ENCODE measurements around the gene DHRS7B.
A peak's percentile ranks its signal among the peaks of the same experiment; 100 is the strongest.

DHRS7B gene

GRCh38 chr17:21157586-21158370 is 31.0 kb downstream of the DHRS7B start:
- DNase-seq (ENCODE audit: low spot score): no peak

DNA sequence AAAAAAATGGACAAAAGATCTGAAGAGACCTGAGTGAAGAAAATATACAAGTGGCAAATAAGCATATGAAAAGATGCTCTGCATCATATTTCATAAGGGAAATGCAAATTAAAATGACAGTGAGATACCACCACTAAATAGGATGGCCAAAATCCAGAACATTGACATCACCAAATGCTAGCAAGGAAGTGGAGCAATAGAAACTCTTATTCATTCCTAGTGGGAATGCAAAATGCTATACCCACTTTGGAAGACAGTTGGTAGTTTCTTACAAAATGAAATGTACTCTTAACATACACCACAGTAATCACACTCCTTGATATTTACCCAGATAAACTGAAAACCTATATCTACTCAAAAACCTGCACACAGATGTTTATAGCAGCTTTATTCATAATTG is 33.6 kb downstream of the DHRS7B start:
- no peak for DNase-seq (ENCODE audit: low spot score)

DNA sequence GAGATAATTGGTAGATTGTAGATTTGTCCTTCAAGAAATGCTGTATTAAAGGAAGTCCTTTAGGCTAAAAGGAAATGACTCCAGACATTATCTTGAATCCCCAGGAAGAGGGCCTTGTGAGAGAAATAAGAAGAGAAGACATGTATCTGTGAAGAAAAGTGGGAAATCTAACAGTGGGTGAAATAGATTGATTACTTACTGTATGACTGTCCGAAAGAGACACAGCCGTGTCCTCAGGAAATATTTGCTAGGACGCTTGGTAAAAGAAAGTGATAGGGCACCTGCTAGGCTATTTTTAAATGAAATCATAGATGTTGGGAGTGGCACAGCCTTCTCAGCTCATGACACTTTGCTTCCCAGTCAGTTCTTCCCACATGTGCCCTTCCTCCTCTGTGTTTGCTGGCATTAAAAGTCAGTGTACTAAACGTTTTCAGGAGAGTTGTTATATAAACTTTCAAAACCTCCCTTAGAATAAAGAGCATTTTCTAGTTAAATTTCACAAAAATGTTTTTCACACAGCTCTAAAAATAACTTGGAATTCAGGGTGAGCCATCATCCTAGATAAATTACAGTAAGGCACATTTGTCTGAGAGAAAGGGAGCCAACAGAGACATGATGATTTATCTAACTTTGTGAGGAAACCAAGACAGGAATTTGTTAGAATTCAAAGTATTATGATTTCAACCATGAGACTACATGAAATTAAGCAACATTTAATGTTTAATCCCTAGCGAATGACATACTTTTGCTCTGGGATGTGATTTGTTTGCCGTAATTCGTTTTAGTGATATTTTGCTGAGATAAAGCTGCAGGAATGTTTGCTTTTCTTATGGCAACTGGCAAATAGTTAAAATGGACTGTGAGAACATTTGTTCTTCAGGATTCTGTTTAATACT is 35.0 kb downstream of the DHRS7B start:
- peak; percentile 61 for DNase-seq (ENCODE audit: low spot score)

GRCh38 chr17:21162394-21162775 is 35.6 kb downstream of the DHRS7B start:
- DNase-seq (ENCODE audit: low spot score): no peak

- DNase-seq (ENCODE audit: low spot score): no peak
These were observed 36.3 kb downstream of the DHRS7B start for GRCh38 chr17:21163101-21163500.

DNA sequence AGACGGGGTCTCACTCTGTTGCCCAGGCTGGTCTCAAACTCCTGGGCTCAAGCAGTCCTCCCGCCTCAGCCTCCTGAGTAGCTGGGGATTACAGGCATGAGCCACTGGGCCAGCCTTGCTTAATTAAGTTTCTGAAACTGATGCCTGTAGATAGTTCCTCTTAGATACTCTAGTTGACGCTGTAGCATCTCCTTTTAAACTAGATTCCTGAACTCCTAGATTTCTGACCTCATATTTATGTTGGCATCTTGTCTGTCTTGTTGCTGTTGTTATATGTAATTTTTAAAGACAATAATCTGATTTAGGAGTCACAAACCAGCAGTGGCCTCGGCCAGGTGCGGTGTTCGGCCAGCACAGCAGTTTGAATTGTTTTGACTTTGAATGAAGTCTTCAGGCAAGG is 37.5 kb downstream of the DHRS7B start:
- DNase-seq (ENCODE audit: low spot score): no peak

DNA sequence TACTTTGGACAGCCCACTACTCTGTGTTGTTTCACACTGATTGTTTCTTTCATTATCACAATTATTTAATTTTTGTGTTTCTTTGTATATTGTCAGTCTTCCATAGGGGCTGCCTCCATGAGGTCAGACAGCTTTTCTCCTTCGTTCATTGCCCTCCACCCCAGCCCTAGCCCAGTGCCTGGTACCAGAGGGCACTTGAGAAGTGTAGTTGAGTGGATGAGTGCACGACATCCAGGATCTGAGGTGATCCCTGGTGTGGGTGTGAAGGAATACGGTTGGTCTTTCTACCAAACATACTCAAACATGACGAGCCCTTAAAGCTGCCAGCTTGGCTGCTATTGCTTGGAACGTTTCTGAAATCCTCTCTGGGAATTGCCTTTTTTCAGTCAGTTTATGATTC is 37.9 kb downstream of the DHRS7B start:
- DNase-seq (ENCODE audit: low spot score): no peak

GRCh38 chr17:21165922-21166594 is 39.3 kb downstream of the DHRS7B start:
- DNase-seq (ENCODE audit: low spot score): no peak

GRCh38 chr17:21166595-21167210 is 39.9 kb downstream of the DHRS7B start:
- peak; percentile 57 for DNase-seq (ENCODE audit: low spot score)

DNA sequence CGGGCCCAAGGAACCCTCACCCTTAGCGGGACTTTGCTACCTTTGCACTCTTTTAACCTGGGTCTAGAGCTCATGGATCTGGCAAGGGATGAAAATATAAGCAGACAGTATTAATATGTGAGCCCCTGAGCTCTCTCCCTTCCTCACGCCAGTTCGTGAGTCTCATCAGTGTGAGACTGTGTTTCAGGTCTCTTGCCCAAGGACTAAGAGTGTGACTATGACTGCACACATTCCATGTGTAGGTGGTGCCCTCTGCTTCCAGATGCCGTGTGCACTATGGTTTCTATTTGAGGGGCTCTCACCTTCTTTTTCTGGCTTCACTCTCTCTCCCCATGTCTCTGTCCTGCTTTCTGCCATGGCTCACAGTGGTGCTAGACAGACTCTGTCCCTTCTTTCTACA is 40.5 kb downstream of the DHRS7B start:
- peak; percentile 73 for DNase-seq (ENCODE audit: low spot score)

GRCh38 chr17:21168555-21168865 is 41.7 kb downstream of the DHRS7B start:
- DNase-seq (ENCODE audit: low spot score): no peak

DNA sequence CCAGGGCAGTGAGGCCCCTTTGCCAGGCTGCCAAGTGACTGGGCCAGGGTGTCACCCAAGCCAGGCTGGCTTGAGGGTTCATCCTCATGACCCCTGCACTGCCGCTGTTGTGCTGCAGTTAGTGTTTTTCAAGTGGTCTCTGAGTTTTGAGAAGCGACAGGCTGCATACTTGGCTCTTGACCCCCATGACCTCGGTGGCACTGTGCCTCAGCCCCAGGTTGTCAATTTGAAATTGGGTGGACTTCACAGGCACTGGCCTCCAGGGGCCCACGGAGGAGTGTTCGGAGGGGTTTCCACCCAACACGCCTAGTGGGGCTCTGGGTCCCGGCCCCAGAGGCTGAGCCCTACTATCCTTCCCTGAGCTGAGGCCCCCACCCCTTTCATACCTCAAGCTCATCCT is 42.7 kb downstream of the DHRS7B start:
- no peak for DNase-seq (ENCODE audit: low spot score)

DNA sequence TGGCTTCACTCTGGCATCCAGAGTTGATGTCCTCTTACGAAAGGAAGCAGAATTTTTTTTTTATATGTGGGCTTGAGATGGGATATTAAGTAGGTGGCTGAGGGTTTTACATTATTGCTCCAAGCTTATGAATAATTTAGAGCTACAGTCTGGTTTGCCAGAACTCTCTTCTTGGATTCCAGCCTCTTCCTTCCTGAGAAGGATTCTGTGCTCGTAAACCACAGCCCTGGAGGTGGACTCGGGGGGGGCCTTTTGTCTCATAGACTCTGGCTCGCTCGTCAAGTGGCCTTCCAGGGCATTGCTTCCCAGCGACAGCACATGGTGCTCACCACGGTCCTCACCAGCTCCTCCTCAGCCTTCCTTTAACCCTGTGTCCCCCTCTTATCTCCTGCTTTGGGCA is 44.0 kb downstream of the DHRS7B start:
- no peak for DNase-seq (ENCODE audit: low spot score)

- DNase-seq (ENCODE audit: low spot score): peak; percentile 7
These were observed 44.7 kb downstream of the DHRS7B start for GRCh38 chr17:21171309-21171922.

GRCh38 chr17:21171970-21172510 is 45.3 kb downstream of the DHRS7B start:
- no peak for DNase-seq (ENCODE audit: low spot score)

DNA sequence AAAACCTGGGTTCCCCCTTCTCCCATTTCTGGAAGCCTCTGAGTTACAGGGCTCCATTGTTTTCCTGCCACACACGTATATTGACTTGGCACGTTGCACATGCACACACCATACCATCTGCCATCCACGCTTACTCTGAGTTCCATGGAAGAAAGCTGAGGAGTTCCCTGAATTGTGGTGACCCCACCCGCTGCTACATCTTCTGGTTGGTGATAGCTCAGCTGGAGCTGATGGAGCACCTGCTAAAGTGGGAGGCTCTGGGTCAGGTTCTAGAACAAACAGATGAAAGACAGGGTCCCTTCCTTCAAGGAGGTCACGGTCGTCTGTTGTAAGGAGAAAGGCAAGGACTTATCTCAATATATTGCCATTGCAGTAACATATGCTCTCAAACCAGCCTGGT is 46.1 kb downstream of the DHRS7B start:
- DNase-seq (ENCODE audit: low spot score): no peak

DNA sequence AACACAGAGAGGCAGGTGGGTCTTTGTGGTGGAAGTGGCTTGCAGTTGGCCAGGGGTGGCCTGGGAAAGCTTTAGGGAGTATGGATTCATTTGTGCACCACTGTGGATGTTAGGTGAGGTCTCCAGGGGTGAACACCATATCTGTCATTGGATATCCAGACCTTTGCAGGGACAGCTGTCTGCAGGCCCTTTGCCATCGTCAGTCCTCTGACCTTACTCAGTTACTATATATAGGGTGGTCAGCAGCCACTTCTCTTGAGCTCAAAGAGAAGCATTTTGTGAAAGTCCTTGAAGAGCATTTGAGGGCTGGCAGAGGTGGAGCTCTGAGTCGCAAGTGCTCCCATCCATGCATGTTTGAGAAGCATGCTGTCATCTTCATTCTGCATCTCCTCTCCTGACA is 46.8 kb downstream of the DHRS7B start:
- DNase-seq (ENCODE audit: low spot score): no peak

DNA sequence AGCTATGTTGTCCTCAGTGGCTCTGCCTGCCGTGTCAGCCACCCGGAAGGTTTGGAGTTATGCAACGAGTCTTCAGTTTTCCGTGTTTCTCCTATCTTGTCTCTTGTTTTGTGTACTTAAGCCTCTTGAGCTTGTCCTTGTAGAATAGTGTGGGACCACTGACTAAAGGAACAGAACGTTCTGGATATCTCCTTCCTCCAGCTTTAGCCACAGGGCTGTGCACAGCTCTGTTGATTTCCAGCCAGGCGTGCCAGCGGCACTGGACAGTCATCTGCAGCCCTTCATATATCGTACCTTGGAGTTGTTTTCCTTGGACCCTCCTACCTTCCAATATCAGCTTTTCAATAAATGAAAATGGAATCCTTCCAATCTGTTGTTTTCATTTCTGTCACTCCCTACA is 47.4 kb downstream of the DHRS7B start:
- no peak for DNase-seq (ENCODE audit: low spot score)

DNA sequence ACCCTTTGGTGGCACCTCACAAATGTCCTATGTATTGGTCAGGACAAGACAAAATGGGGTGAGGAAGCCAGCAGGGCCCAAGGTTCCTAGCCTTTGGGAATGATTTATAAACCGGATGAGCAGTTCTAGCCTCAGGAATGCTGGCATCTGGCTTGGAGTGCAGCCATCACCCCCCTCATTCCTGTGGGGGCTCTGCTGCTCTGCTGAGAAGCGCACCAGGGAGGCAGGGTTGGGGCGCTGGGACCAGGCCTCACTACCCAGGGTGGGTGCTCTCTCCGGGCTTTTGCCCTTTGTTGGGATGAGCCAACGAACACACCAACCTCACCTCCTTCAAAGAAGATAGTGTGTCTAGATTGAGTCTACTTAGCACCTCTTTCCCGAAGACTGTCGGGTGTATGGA is 47.9 kb downstream of the DHRS7B start:
- DNase-seq (ENCODE audit: low spot score): peak; percentile 74

DNA sequence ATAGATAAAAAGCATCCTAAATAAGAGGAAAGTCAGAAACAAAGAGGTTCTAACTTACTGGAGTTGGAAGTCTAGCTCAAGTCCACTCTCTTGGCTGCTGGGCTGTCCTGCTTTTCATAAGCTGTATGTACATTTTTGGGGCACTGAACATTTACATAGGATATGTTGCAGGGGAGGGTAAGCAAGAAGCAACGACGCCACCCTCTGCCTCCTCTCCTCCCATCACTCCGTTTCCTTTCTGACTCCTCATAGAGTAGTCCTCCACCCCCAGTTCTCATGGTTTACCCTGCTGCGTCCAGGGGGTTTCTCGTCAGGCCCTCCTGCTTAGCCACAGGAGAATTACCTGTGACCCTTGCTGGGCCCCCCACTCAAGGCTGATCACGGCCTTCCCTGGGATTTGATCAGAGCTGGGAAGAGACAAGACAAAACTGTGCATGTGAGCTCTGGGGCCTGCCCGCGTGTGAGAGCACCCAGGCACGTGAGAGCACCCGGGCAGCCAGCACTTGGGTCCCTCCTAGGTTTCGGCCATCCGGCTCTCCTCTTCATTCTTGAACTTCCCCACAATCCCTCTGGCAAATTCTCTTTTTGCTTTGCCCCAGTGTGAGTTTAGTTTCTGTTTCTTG is 50.1 kb downstream of the DHRS7B start:
- peak; percentile 2 for DNase-seq (ENCODE audit: low spot score)

DNA sequence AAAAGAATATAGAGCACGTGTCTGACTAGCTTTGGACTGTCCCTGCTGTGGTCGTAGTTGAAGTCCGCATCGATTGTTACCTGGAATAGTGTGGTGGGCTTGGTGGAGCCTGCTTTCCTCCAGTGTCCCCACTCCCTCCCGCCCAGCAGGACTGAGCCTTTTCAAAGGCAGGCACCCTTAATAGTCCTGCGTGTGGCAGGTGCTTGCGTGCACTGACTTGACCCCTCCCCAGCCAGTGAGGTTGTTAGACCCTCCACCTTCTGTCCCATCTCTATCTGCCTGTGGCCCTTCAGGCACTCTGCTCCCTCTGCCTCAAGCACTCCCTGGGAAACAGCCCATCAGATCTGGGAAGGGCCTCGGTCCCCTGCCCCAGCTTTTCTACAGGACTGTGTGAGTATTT is 50.6 kb downstream of the DHRS7B start:
- peak; percentile 3 for DNase-seq (ENCODE audit: low spot score)
